GM19351 (cell line): ENCODE measurements around the gene STRN3.
A peak's percentile ranks its signal among the peaks of the same experiment; 100 is the strongest.

Experiments used
- ATAC-seq: cut with Tn5 transposase; IDR thresholded peaks from one replicate; pipeline ENCODE4 v1.9.1; 2021; ENCODE audit warnings: mild to moderate bottlenecking, moderate library complexity; ENCODE audit not compliant: unreplicated experiment

Gene STRN3

GRCh38 chr14:30876692-30877091 is 149.5 kb downstream of the STRN3 start:
- ATAC-seq, result no peak

- no peak for ATAC-seq
Observed at GRCh38 chr14:30875788-30876053, 150.5 kb downstream of the STRN3 start.

DNA sequence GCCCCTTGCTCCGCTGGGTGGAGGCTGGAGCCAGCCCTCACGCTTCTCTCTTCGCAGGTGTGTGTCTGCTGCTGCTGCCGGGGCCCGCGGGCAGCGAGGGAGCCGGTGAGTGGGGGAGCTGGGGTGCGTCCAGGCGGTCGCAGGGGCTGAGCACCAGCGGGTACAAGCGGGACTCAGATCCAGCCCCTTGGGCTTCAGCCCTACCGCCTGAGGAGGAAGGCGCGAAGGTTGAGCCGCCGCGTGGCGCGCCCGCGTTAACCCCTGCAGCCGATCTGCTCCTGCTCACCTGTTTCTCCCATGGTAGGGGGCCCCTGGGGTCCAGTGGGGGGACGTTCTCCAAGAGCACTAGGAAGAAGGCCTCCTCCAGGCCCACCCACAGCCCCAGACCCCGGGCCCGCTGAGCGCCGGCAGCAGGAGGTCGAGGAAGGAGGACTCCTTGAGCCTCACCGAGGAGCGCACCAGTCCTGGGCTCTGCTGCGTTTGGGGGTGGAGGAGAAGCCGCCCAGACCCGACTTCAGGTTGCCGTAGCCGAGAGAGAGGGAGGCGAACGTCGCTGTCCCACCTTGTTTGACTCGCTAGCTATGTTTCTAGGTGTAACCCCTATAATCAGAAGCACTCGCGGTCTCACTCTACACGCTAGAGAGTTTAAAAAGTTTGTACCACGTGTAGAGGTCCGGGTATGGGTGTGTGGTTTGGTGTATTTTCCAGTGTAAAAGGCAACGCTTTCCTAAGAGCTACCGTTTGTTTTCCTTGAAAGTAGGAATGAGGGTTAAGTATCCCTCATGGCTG is 151.0 kb downstream of the STRN3 start:
- ATAC-seq, result peak; percentile 29

- ATAC-seq, result peak; percentile 65
Observed at GRCh38 chr14:30874120-30874998, 151.8 kb downstream of the STRN3 start, which contains the start of gene COCH. COCH (plus strand) TSS chr14:30874559; CDS start chr14:30874939, 380 bp downstream.

DNA sequence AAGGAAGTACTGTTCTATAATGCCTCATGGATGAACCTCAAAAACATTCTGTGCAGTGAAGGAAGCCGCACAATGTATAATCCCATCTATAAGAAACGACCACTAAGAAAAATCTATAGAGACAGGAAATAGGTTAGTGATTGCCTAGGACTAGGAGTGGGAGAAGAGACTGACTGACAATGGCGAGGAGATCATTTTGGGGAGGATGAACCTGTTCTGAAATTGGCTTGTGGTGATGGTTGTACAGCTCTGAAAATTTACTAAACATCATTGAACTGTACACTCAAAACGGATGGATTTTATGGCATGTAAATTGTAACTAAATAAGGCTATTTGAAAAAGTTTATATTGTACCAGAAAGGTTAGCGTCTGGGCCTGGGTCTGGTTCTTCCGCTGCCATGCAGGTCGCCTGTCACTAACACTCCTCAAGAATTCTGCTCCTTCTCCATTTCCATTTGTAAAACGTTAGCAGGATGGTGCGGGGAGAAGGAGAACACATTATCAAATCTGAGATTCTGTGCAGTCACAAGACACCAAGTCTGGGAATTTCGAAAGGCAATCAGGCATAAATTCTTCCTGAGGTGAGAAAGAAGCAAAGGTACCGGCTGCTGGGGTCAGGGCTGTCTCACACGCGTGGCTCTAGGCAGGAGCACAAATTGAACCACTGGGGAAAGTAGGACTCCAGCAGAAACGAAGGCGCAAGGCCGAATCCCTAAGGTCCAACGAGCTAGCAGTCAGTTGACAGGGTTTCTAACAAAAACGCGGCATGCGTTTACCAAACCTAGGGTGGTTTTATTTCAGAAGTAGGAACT is 152.7 kb downstream of the STRN3 start:
- no peak for ATAC-seq

DNA sequence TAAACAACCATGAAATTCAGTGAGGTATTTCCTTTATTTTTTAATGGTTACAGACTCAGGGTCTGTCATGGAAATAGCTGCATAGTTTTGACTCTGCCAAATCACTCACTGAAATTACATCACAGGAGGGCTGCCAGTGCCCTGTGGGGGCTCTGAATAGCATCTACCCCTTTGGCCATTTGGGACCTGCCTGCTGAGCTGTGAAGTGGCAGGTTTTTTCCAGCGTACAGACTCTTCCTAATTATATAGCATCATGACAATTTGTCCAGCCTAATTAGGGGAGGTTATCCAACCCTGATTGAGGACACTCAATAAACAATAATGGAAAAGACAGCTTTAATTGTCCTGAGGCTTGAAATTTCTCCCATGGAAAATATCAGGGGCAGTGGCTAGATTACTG is 153.6 kb downstream of the STRN3 start:
- no peak for ATAC-seq

DNA sequence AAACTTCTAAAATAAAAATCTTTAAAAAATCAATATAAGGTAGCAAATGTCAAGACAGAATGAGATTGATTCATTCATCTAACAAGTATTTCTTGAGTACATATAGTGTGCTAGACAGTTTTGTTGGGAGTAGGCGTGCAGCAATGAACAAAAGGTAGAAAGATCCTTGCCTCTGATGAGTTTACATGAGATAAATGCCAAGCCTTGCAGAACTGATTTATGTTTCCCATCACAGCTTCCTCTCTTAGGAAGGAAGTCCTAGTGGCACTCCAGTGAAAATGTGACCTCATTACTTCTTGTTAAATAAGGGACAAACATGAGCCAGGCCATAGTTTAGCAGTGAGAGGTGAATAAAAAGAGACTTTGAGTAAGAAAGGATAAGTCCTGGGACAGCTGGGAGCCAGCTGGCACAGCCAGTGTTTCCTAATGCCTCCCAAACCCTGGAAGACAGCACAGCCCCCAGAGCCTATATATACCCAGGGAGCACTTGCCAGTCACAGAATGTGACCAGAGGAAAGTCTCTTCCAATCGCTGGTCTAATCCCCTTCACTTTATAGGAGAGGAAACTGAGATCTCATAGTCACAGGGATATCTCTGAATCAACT is 156.5 kb downstream of the STRN3 start:
- no peak for ATAC-seq

DNA sequence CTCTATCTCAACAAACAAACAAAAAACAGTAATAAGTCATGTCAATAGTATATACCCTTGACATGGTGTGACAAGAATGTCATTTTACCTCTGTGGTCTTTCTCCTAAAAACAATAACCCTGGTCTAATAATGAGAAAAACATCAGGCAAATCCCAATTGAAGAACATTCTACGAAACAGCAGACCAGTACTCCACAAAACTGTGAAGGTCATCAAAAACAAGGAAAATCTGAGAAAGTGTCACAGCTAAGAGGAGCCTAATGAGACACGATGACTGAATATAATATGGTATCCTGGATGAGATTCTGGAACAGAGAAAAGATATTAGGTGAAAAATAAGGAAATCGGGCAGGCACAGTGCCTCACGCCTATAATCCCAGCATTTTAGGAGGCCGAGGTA is 157.4 kb downstream of the STRN3 start:
- no peak for ATAC-seq

DNA sequence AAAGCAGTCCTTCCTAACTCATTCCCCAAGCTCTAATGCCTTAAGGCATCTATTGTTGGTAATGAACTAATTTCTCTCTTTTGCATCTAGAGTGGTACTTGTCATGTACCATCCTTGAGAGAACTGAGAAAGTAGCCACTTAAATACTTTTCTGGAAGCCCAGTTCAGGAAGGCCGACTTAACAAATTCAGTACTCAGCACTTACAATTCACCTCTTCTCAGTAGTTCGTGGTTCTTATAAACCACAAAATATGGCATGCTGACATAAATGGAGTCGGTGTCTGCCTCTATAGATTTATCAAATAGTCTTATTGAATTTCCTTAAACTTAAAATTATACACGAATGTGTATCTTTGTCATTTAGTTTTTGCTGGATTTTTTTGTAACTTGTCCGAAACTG is 161.2 kb downstream of the STRN3 start:
- ATAC-seq, result no peak

DNA sequence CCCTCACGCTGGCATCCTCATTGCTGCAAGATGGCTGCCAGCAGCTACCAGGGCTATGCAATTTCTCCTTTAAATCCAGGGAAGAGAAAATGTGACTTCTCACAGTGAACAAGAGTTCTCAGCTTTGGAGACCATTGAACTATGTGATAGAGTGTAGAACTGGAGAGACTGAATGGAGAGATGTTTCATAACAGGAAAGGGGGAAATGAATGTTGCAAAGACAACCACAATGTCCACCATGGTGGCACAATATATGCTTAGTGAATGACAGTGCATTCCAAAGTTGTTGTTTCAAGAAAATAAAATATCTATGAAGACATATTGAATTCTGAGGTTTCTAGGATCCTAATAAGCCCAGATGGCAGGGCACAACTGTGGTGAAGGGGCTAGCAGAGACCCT is 165.0 kb downstream of the STRN3 start:
- ATAC-seq, result no peak

- peak; percentile 47 for ATAC-seq
Observed at GRCh38 chr14:30855345-30856037, 170.7 kb downstream of the STRN3 start.

GRCh38 chr14:30854492-30854891 is 171.7 kb downstream of the STRN3 start:
- ATAC-seq, result peak; percentile 56

GRCh38 chr14:30853946-30854345 is 172.2 kb downstream of the STRN3 start:
- ATAC-seq, result no peak

- no peak for ATAC-seq
Observed at GRCh38 chr14:30849983-30850382, 176.2 kb downstream of the STRN3 start.

DNA sequence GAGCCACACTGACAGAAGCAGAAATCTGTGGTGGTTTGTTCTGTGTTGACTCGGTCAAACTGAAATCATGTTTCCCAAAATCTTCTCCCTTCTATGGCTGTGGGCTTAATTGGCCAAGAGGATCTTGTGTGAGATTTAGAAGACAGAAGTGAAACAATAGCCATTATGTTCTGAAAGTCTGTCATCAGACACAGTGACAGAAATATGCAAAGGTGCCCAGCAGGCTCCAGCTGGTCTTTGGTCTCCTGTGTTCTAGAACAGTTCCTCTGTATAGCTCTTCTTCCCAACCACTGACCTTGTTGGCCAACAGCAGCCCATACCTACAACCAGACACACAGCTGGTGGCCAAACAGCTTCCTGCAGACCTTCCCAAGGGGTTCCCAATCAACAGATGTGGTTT is 176.8 kb downstream of the STRN3 start:
- ATAC-seq, result peak; percentile 91

- ATAC-seq, result peak; percentile 26
Observed at GRCh38 chr14:30848449-30849240, 177.5 kb downstream of the STRN3 start.
